ENCODE data around the gene CAPN13.

CAPN13 gene

GRCh38 chr2:30730736-30731647 lies 76.3 kb downstream of the CAPN13 start:
- H3K36me3 ChIP-seq (ENCODE audit: control insufficient read depth, insufficient read depth, low read length): no peaks in the 10 kb centered on the region
- no CpG with 5 or more reads among the region's 16 CpGs for WGBS (ENCODE audit: insufficient coverage, insufficient read length)
- no peak overlapping the region for H3K27ac ChIP-seq (ENCODE audit: low read length)
- no peaks in the 10 kb centered on the region for H3K27me3 ChIP-seq (ENCODE audit: control insufficient read depth, insufficient read depth, low read length)
- no peaks in the 10 kb centered on the region for H3K4me1 ChIP-seq (ENCODE audit: control insufficient read depth, insufficient read depth, low read length)
- H3K9me3 ChIP-seq (ENCODE audit: control insufficient read depth, insufficient read depth, low read length): no peaks in the 10 kb centered on the region
- no peak overlapping the region for H3K4me3 ChIP-seq (ENCODE audit: low read length)
- DNase-seq (ENCODE audit: low read depth, low spot score): no peak

- no peak overlapping the region for H3K27ac ChIP-seq (ENCODE audit: low read length)
Observed at GRCh38 chr2:30729031-30729430, 78.2 kb downstream of the CAPN13 start.

GRCh38 chr2:30722936-30723725 lies 84.1 kb downstream of the CAPN13 start:
- Histone ChIP-seq H3K4me3 (ENCODE audit: low read length) (no peak overlapping the region), H3K27ac (ENCODE audit: low read length) (no peak overlapping the region), H3K4me1 (ENCODE audit: control insufficient read depth, insufficient read depth, low read length) (no peaks in the 10 kb centered on the region), H3K36me3 (ENCODE audit: control insufficient read depth, insufficient read depth, low read length) (no peaks in the 10 kb centered on the region), H3K27me3 (ENCODE audit: control insufficient read depth, insufficient read depth, low read length) (no peaks in the 10 kb centered on the region), H3K9me3 (ENCODE audit: control insufficient read depth, insufficient read depth, low read length) (no peaks in the 10 kb centered on the region)
- no peak for DNase-seq (ENCODE audit: low read depth, low spot score)
- WGBS (ENCODE audit: insufficient coverage, insufficient read length): no CpG with 5 or more reads among the region's 4 CpGs

More at GRCh38 chr2:30729031-30729430, 78.2 kb downstream of the CAPN13 start:
- Histone ChIP-seq H3K4me3 (ENCODE audit: low read length) (no peak overlapping the region), H3K27me3 (ENCODE audit: control insufficient read depth, insufficient read depth, low read length) (no peaks in the 10 kb centered on the region), H3K4me1 (ENCODE audit: control insufficient read depth, insufficient read depth, low read length) (no peaks in the 10 kb centered on the region), H3K36me3 (ENCODE audit: control insufficient read depth, insufficient read depth, low read length) (no peaks in the 10 kb centered on the region), H3K9me3 (ENCODE audit: control insufficient read depth, insufficient read depth, low read length) (no peaks in the 10 kb centered on the region)
- WGBS (ENCODE audit: insufficient coverage, insufficient read length): no CpG with 5 or more reads among the region's 5 CpGs
- DNase-seq (ENCODE audit: low read depth, low spot score): no peak

GRCh38 chr2:30721668-30722647 lies 85.3 kb downstream of the CAPN13 start:
- H3K9me3 ChIP-seq (ENCODE audit: control insufficient read depth, insufficient read depth, low read length): no peaks in the 10 kb centered on the region
- no peaks in the 10 kb centered on the region for H3K4me1 ChIP-seq (ENCODE audit: control insufficient read depth, insufficient read depth, low read length)
- no peak overlapping the region for H3K27ac ChIP-seq (ENCODE audit: low read length)
- no peaks in the 10 kb centered on the region for H3K36me3 ChIP-seq (ENCODE audit: control insufficient read depth, insufficient read depth, low read length)
- no peak overlapping the region for H3K4me3 ChIP-seq (ENCODE audit: low read length)
- no CpG with 5 or more reads among the region's 6 CpGs for WGBS (ENCODE audit: insufficient coverage, insufficient read length)
- DNase-seq (ENCODE audit: low read depth, low spot score): no peak
- no peaks in the 10 kb centered on the region for H3K27me3 ChIP-seq (ENCODE audit: control insufficient read depth, insufficient read depth, low read length)

GRCh38 chr2:30721241-30721640 lies 86.0 kb downstream of the CAPN13 start:
- H3K4me3 ChIP-seq (ENCODE audit: low read length): no peak overlapping the region
- no peaks in the 10 kb centered on the region for H3K36me3 ChIP-seq (ENCODE audit: control insufficient read depth, insufficient read depth, low read length)
- H3K9me3 ChIP-seq (ENCODE audit: control insufficient read depth, insufficient read depth, low read length): no peaks in the 10 kb centered on the region
- H3K27me3 ChIP-seq (ENCODE audit: control insufficient read depth, insufficient read depth, low read length): no peaks in the 10 kb centered on the region
- no peaks in the 10 kb centered on the region for H3K4me1 ChIP-seq (ENCODE audit: control insufficient read depth, insufficient read depth, low read length)
- no peak for DNase-seq (ENCODE audit: low read depth, low spot score)
- no peak overlapping the region for H3K27ac ChIP-seq (ENCODE audit: low read length)
- whole genome bisulfite sequencing (ENCODE audit: insufficient coverage, insufficient read length): no CpG with 5 or more reads among the region's 4 CpGs

- Histone ChIP-seq H3K9me3 (ENCODE audit: control insufficient read depth, insufficient read depth, low read length) (no peaks in the 10 kb centered on the region), H3K36me3 (ENCODE audit: control insufficient read depth, insufficient read depth, low read length) (no peaks in the 10 kb centered on the region), H3K27ac (ENCODE audit: low read length) (no peak overlapping the region), H3K27me3 (ENCODE audit: control insufficient read depth, insufficient read depth, low read length) (no peaks in the 10 kb centered on the region), H3K4me3 (ENCODE audit: low read length) (no peak overlapping the region), H3K4me1 (ENCODE audit: control insufficient read depth, insufficient read depth, low read length) (no peaks in the 10 kb centered on the region)
- WGBS (ENCODE audit: insufficient coverage, insufficient read length): no CpG with 5 or more reads among the region's 1 CpG
- no peak for DNase-seq (ENCODE audit: low read depth, low spot score)
Observed at GRCh38 chr2:30717081-30717650, 90.1 kb downstream of the CAPN13 start.

GRCh38 chr2:30716123-30716900 lies 90.9 kb downstream of the CAPN13 start:
- no peak overlapping the region for H3K4me3 ChIP-seq (ENCODE audit: low read length)
- no peak for DNase-seq (ENCODE audit: low read depth, low spot score)
- H3K27me3 ChIP-seq (ENCODE audit: control insufficient read depth, insufficient read depth, low read length): no peaks in the 10 kb centered on the region
- no peaks in the 10 kb centered on the region for H3K4me1 ChIP-seq (ENCODE audit: control insufficient read depth, insufficient read depth, low read length)
- H3K27ac ChIP-seq (ENCODE audit: low read length): no peak overlapping the region
- WGBS (ENCODE audit: insufficient coverage, insufficient read length): no CpG with 5 or more reads among the region's 11 CpGs
- no peaks in the 10 kb centered on the region for H3K36me3 ChIP-seq (ENCODE audit: control insufficient read depth, insufficient read depth, low read length)
- H3K9me3 ChIP-seq (ENCODE audit: control insufficient read depth, insufficient read depth, low read length): no peaks in the 10 kb centered on the region

GRCh38 chr2:30714811-30715709 lies 92.2 kb downstream of the CAPN13 start:
- Histone ChIP-seq H3K27me3 (ENCODE audit: control insufficient read depth, insufficient read depth, low read length) (no peaks in the 10 kb centered on the region), H3K27ac (ENCODE audit: low read length) (no peak overlapping the region), H3K36me3 (ENCODE audit: control insufficient read depth, insufficient read depth, low read length) (no peaks in the 10 kb centered on the region), H3K9me3 (ENCODE audit: control insufficient read depth, insufficient read depth, low read length) (no peaks in the 10 kb centered on the region), H3K4me3 (ENCODE audit: low read length) (no peak overlapping the region), H3K4me1 (ENCODE audit: control insufficient read depth, insufficient read depth, low read length) (no peaks in the 10 kb centered on the region)
- no peak for DNase-seq (ENCODE audit: low read depth, low spot score)
- WGBS (ENCODE audit: insufficient coverage, insufficient read length): no CpG with 5 or more reads among the region's 8 CpGs

GRCh38 chr2:30713698-30714097 lies 93.5 kb downstream of the CAPN13 start:
- H3K36me3 ChIP-seq (ENCODE audit: control insufficient read depth, insufficient read depth, low read length): no peaks in the 10 kb centered on the region
- H3K27ac ChIP-seq (ENCODE audit: low read length): no peak overlapping the region
- no CpG with 5 or more reads among the region's 3 CpGs for WGBS (ENCODE audit: insufficient coverage, insufficient read length)
- H3K4me3 ChIP-seq (ENCODE audit: low read length): no peak overlapping the region
- H3K4me1 ChIP-seq (ENCODE audit: control insufficient read depth, insufficient read depth, low read length): no peaks in the 10 kb centered on the region
- no peaks in the 10 kb centered on the region for H3K9me3 ChIP-seq (ENCODE audit: control insufficient read depth, insufficient read depth, low read length)
- H3K27me3 ChIP-seq (ENCODE audit: control insufficient read depth, insufficient read depth, low read length): no peaks in the 10 kb centered on the region
- DNase-seq (ENCODE audit: low read depth, low spot score): no peak
